Chondrocyte (in vitro differentiated cells): ENCODE measurements around the gene HEXD. TPM values are rescaled to one million over a fixed set of nuclear protein-coding genes. Genes with fewer than 3 reads are reported as not detected.

Source experiments
- DNase-seq: peaks from one replicate; pipeline ENCODE4 v3.0.0; 2021; ENCODE audit warnings: mixed read lengths, low spot score
- H3K27ac Mint-ChIP-seq: one replicate; pipeline ENCODE4 v1.8.0; 2021; ENCODE audit warnings: mild to moderate bottlenecking, moderate library complexity, mixed read lengths; ENCODE audit not compliant: unreplicated experiment
- H3K27me3 Mint-ChIP-seq: 2 replicates; pipeline ENCODE4 v1.8.0; 2021; ENCODE audit warnings: low read depth, mixed read lengths
- H3K36me3 Mint-ChIP-seq: 2 replicates; pipeline ENCODE4 v1.8.0; 2021; ENCODE audit warnings: low read depth, mixed read lengths
- H3K4me1 Mint-ChIP-seq: 2 replicates; pipeline ENCODE4 v1.8.0; 2021; ENCODE audit warnings: low read depth, mild to moderate bottlenecking, mixed read lengths
- H3K4me3 Mint-ChIP-seq: one replicate; pipeline ENCODE4 v1.8.0; 2021; ENCODE audit warnings: mild to moderate bottlenecking, moderate library complexity, mixed read lengths; ENCODE audit not compliant: unreplicated experiment
- H3K9me3 Mint-ChIP-seq: 2 replicates; pipeline ENCODE4 v1.8.0; 2021; ENCODE audit warnings: low read depth, mixed read lengths
- CTCF ChIP-seq: fragments of 200-600 bp; sonication (generic); IDR thresholded peaks from 2 replicates; pipeline ENCODE4 v1.5.0; 2021; ENCODE audit warnings: antibody characterized with exemption, mild to moderate bottlenecking, moderate library complexity
- total RNA-seq: library from RNA; stranded (reverse); gene quantifications from 3 replicates; pipeline ENCODE4 v1.2.1, GENCODE V29; 2021

The HEXD gene
- total RNA-seq, 1 donor from 2014 or later = 10.8 TPM

GRCh38 chr17:82479602-82480001, 61.5 kb downstream of the HEXD start:
- no peak for TF ChIP-seq CTCF
- no peak for DNase-seq
- Mint-ChIP-seq H3K4me1 (peaks cover 3% of the 10 kb centered on the region), H3K27ac (no peak overlapping the region), H3K4me3 (no peak overlapping the region), H3K36me3 (peaks cover 21% of the 10 kb centered on the region), H3K27me3 (no peaks in the 10 kb centered on the region), H3K9me3 (no peaks in the 10 kb centered on the region)

- H3K36me3 Mint-ChIP-seq = peaks cover 26% of the 10 kb centered on the region
- no peak for DNase-seq
These were observed 62.2 kb downstream of the HEXD start for GRCh38 chr17:82480318-82480717.

GRCh38 chr17:82483204-82483660, 65.1 kb downstream of the HEXD start:
- H3K4me1 Mint-ChIP-seq = no peaks in the 10 kb centered on the region
- no peak overlapping the region for H3K4me3 Mint-ChIP-seq
- H3K27me3 Mint-ChIP-seq = no peaks in the 10 kb centered on the region
- H3K9me3 Mint-ChIP-seq = no peaks in the 10 kb centered on the region
- DNase-seq = no peak
- TF ChIP-seq CTCF = no peak
- H3K36me3 Mint-ChIP-seq = peaks cover 37% of the 10 kb centered on the region
- no peak overlapping the region for H3K27ac Mint-ChIP-seq

More at GRCh38 chr17:82480318-82480717, 62.2 kb downstream of the HEXD start:
- H3K4me3 Mint-ChIP-seq = no peak overlapping the region
- H3K4me1 Mint-ChIP-seq = peaks cover 3% of the 10 kb centered on the region
- no peak for TF ChIP-seq CTCF
- no peaks in the 10 kb centered on the region for H3K9me3 Mint-ChIP-seq
- no peak overlapping the region for H3K27ac Mint-ChIP-seq
- H3K27me3 Mint-ChIP-seq = no peaks in the 10 kb centered on the region

GRCh38 chr17:82483836-82484235, 65.7 kb downstream of the HEXD start:
- Mint-ChIP-seq H3K27me3 (no peaks in the 10 kb centered on the region), H3K36me3 (peaks cover 41% of the 10 kb centered on the region), H3K4me3 (no peak overlapping the region), H3K4me1 (no peaks in the 10 kb centered on the region), H3K9me3 (no peaks in the 10 kb centered on the region), H3K27ac (no peak overlapping the region)
- TF ChIP-seq CTCF = no peak
- DNase-seq = no peak

- Mint-ChIP-seq H3K27me3 (no peaks in the 10 kb centered on the region), H3K36me3 (peaks cover 36% of the 10 kb centered on the region), H3K4me1 (no peaks in the 10 kb centered on the region), H3K27ac (peak overlapping the region; percentile 70), H3K9me3 (no peaks in the 10 kb centered on the region), H3K4me3 (no peak overlapping the region)
- TF ChIP-seq CTCF = no peak
- DNase-seq = no peak
These were observed 68.3 kb downstream of the HEXD start for GRCh38 chr17:82486231-82487094.
